A673 (cell line): Measurements from ENCODE around the gene ZWINT. TPM values are rescaled to one million over a fixed set of nuclear protein-coding genes. Genes with fewer than 3 reads are reported as not detected.

ENCODE experiments used
- BruUV-seq: library from RNA; stranded (reverse); fragments of 400-500 nt; replicated peaks from 2 replicates; lab custom pipeline; 2021; lab: Mats Ljungman, UMichigan
- CTCF ChIA-PET: fragments of 300-600 bp; sonication (Branson Sonifier 250); formaldehyde crosslinking; loops from one replicate; lab custom pipeline; 2022; ENCODE audit warnings: antibody characterized with exemption; lab: Charles Lee
- POLR2A ChIA-PET: fragments of 300-600 bp; sonication (Branson Sonifier 250); formaldehyde crosslinking; loops from one replicate; lab custom pipeline; 2022; ENCODE audit warnings: antibody characterized with exemption; ENCODE audit not compliant: low non-redundant PET; lab: Charles Lee
- DNase-seq: peaks from one replicate; pipeline ENCODE4 v3.0.0-alpha.2; 2015; ENCODE audit warnings: low spot score
- H3K27ac ChIP-seq: fragments of 200-600 bp; sonication (generic); 2 replicates; pipeline ENCODE4 v1.5.1; 2016; ENCODE audit warnings: mixed run types, low read depth, mild to moderate bottlenecking, mixed read lengths, antibody characterized with exemption, low read length; ENCODE audit not compliant: poor library complexity, severe bottlenecking
- H3K27me3 ChIP-seq: fragments of 200-600 bp; sonication (generic); replicated peaks from 2 replicates; pipeline ENCODE4 v1.6.1; 2017; ENCODE audit warnings: mixed run types, low read depth, mild to moderate bottlenecking, mixed read lengths, antibody characterized with exemption, low read length; ENCODE audit not compliant: insufficient read depth, poor library complexity
- H3K36me3 ChIP-seq: fragments of 200-600 bp; sonication (generic); 2 replicates; pipeline ENCODE4 v1.6.1; 2016; ENCODE audit warnings: mixed run types, mild to moderate bottlenecking, mixed read lengths, antibody characterized with exemption, low read length; ENCODE audit not compliant: insufficient read depth, poor library complexity, severe bottlenecking
- H3K4me1 ChIP-seq: fragments of 200-600 bp; sonication (generic); 2 replicates; pipeline ENCODE4 v1.6.1; 2017; ENCODE audit warnings: mixed run types, mild to moderate bottlenecking, mixed read lengths, antibody characterized with exemption, low read length; ENCODE audit not compliant: insufficient read depth, poor library complexity, severe bottlenecking
- H3K4me3 ChIP-seq: fragments of 200-600 bp; sonication (generic); 2 replicates; pipeline ENCODE4 v1.5.1; 2016; ENCODE audit warnings: low read depth, mixed run types, mild to moderate bottlenecking, mixed read lengths, low read length; ENCODE audit not compliant: poor library complexity, severe bottlenecking
- H3K9me3 ChIP-seq: fragments of 200-600 bp; sonication (generic); 2 replicates; pipeline ENCODE4 v1.6.1; 2016; ENCODE audit warnings: mixed run types, low read depth, mild to moderate bottlenecking, mixed read lengths, antibody characterized with exemption, low read length; ENCODE audit not compliant: poor library complexity, severe bottlenecking
- EZH2 ChIP-seq: fragments of 200-600 bp; sonication (generic); IDR thresholded peaks from 2 replicates; pipeline ENCODE4 v1.6.1; 2017; ENCODE audit warnings: borderline replicate concordance, low read depth, mild to moderate bottlenecking, mixed read lengths, antibody characterized with exemption, low read length; ENCODE audit not compliant: poor library complexity, severe bottlenecking
- intact Hi-C: fragments of 100-400 bp; cut with micrococcal nuclease; formaldehyde crosslinking; loops from one replicate; pipeline ENCODE4 v1.10.0; 2022; ENCODE audit not compliant: unreplicated experiment
- total RNA-seq: library from RNA; stranded (reverse); gene quantifications from 2 replicates; pipeline ENCODE4 v1.2.3, GENCODE V29; 2021
- TF ChIP-seq, protein P1 (sequence below): fragments of 300-800, 200-600 bp; sonication (generic); conservative IDR thresholded peaks from 2 replicates; pipeline ENCODE4 v1.5.1; 2017; ENCODE audit warnings: low read depth, mild to moderate bottlenecking, antibody characterized with exemption, low read length, moderate library complexity, mixed read lengths

ZWINT gene
- total RNA-seq, 1 experiment from 2014 or later: 112 TPM

DNA sequence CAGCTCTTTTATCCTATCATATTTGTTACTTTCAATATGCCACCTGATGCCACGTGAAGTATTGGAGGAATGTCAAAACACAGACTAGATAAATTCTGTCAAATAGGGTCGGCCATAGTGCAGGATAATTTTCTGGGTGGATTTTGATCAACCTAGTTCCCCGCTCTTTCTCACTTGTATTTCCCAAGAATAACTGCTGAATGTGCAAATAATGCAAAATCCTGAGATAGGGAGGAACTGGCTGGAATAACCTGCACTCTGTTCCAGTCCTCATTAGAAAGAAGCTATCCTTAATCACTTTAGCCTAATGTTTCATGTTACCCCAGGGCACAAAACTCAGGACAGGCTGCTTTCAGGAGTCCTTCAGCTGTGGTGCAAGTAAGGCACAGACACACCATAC lies 33.9 kb downstream of the ZWINT start:
- ChIA-PET CTCF (no interaction called here), POLR2A (no interaction called here)
- H3K4me1 ChIP-seq: no peaks in the 10 kb centered on the region
- H3K4me3 ChIP-seq: no peak overlapping the region
- intact Hi-C loops: no loop called here
- no peak overlapping the region for H3K27ac ChIP-seq
- no TSS peak for BruUV-seq
- no peaks in the 10 kb centered on the region for H3K36me3 ChIP-seq
- H3K27me3 ChIP-seq: no peaks in the 10 kb centered on the region
- H3K9me3 ChIP-seq: peaks cover 3% of the 10 kb centered on the region
- no peak for DNase-seq
- TF ChIP-seq, protein P1, sequence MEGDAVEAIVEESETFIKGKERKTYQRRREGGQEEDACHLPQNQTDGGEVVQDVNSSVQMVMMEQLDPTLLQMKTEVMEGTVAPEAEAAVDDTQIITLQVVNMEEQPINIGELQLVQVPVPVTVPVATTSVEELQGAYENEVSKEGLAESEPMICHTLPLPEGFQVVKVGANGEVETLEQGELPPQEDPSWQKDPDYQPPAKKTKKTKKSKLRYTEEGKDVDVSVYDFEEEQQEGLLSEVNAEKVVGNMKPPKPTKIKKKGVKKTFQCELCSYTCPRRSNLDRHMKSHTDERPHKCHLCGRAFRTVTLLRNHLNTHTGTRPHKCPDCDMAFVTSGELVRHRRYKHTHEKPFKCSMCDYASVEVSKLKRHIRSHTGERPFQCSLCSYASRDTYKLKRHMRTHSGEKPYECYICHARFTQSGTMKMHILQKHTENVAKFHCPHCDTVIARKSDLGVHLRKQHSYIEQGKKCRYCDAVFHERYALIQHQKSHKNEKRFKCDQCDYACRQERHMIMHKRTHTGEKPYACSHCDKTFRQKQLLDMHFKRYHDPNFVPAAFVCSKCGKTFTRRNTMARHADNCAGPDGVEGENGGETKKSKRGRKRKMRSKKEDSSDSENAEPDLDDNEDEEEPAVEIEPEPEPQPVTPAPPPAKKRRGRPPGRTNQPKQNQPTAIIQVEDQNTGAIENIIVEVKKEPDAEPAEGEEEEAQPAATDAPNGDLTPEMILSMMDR: no peak
- TF ChIP-seq EZH2: no peak

DNA sequence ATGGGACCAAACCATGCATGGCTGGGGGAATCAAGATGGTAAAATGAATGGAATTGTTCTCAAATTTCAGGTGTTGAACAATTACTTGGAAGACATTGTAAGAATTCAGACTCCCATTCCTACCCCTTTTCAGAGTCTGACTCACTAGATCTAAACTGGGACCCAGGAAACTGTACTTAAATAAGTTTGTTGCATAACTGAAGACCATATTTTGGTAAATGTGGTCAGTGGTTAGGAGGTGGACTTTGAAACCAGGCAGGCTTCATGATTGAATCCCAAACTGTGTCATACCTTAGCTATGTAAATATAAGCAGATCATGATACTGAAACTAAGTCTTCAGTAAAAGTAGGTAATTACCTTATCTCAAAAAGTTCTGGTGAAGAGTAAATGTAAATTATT lies 41.7 kb downstream of the ZWINT start:
- DNase-seq: no peak
- no TSS peak for BruUV-seq
- Histone ChIP-seq H3K9me3 (peaks cover 12% of the 10 kb centered on the region), H3K4me3 (no peak overlapping the region), H3K4me1 (no peaks in the 10 kb centered on the region), H3K27me3 (no peaks in the 10 kb centered on the region), H3K36me3 (no peaks in the 10 kb centered on the region), H3K27ac (no peak overlapping the region)
- intact Hi-C loops: no loop called here
- no peak for TF ChIP-seq EZH2
- TF ChIP-seq, protein P1: no peak
- CTCF ChIA-PET: no interaction called here
- POLR2A ChIA-PET: no interaction called here

DNA sequence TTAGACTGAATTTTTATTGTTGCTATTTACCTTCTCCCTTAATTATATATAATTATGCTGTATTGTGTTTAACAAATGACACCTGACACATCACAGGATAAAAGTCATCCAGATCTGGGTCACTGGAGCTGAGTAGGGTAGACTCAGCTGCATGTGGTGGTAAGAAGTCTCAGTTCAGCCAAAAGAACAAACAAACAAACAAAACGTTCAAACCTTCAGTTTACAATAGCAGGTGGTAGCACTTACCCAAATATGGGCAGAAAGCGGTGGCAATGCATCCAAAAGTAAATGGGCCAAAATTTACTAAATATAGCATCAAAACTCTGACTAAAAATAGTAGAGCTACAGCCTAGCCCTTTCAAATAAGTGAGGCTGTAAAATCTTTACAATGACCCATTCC lies 42.2 kb downstream of the ZWINT start:
- no peak overlapping the region for H3K4me3 ChIP-seq
- H3K27me3 ChIP-seq: no peaks in the 10 kb centered on the region
- no TSS peak for BruUV-seq
- no peak for TF ChIP-seq EZH2
- TF ChIP-seq, protein P1: no peak
- peaks cover 12% of the 10 kb centered on the region for H3K9me3 ChIP-seq
- intact Hi-C loops: no loop called here
- CTCF ChIA-PET: no interaction called here
- H3K36me3 ChIP-seq: no peaks in the 10 kb centered on the region
- POLR2A ChIA-PET: no interaction called here
- no peak overlapping the region for H3K27ac ChIP-seq
- no peak for DNase-seq
- H3K4me1 ChIP-seq: no peaks in the 10 kb centered on the region
